Fibroblast of lung (primary cell): ENCODE results near the gene U2AF2. TPM values are rescaled to one million over a fixed set of nuclear protein-coding genes. Genes with fewer than 3 reads are reported as not detected.

Experiments
- DNase-seq, 2 donors: peaks; one replicate each; pipeline versions ENCODE4 v3.0.0 to v3.0.0-alpha.2; 2010; ENCODE audit warnings: low read depth in 2 of 2
- H2AFZ ChIP-seq: 2 replicates; pipeline ENCODE4 v1.5.1; 2012; ENCODE audit warnings: low read length, control low read depth, inconsistent platforms
- H3K27ac ChIP-seq: 2 replicates; pipeline ENCODE4 v1.5.1; 2011; ENCODE audit warnings: low read length, control low read depth; ENCODE audit not compliant: insufficient read depth
- H3K27me3 ChIP-seq: 2 replicates; pipeline ENCODE4 v1.5.1; 2011; ENCODE audit warnings: mild to moderate bottlenecking, low read length; ENCODE audit not compliant: control insufficient read depth, insufficient read depth
- H3K36me3 ChIP-seq: 2 replicates; pipeline ENCODE4 v1.5.1; 2011; ENCODE audit warnings: low read length; ENCODE audit not compliant: control insufficient read depth, insufficient read depth
- H3K4me1 ChIP-seq: 2 replicates; pipeline ENCODE4 v1.5.1; 2011; ENCODE audit warnings: low read length; ENCODE audit not compliant: control insufficient read depth, insufficient read depth; ENCODE audit errors: extremely low read depth
- H3K4me2 ChIP-seq: 2 replicates; pipeline ENCODE4 v1.5.1; 2011; ENCODE audit warnings: low read length, control low read depth; ENCODE audit not compliant: insufficient read depth; ENCODE audit errors: extremely low read depth
- H3K4me3 ChIP-seq, 4 experiments: fragments of 200-600 bp in 1 of 4; sonication (generic) in 1 of 4; replicated peaks in 1 of 4; 2 replicates each; pipeline ENCODE4 v1.5.1; 2011 to 2016; ENCODE audit warnings: low read length in 4 of 4, low read depth in 3 of 4, mild to moderate bottlenecking in 3 of 4, control low read depth in 2 of 4, inconsistent platforms in 1 of 4, mixed read lengths in 1 of 4; ENCODE audit not compliant: insufficient read depth in 1 of 4; ENCODE audit errors: control extremely low read depth in 1 of 4
- H3K79me2 ChIP-seq: 2 replicates; pipeline ENCODE4 v1.5.1; 2012; ENCODE audit warnings: mild to moderate bottlenecking, low read length, inconsistent platforms; ENCODE audit not compliant: control insufficient read depth, insufficient read depth
- H3K9ac ChIP-seq: 2 replicates; pipeline ENCODE4 v1.5.1; 2011; ENCODE audit warnings: mild to moderate bottlenecking, low read length, control low read depth; ENCODE audit not compliant: insufficient read depth
- H3K9me3 ChIP-seq: 2 replicates; pipeline ENCODE4 v1.5.1; 2012; ENCODE audit warnings: low read depth, low read length; ENCODE audit not compliant: control insufficient read depth, insufficient read depth
- H4K20me1 ChIP-seq: 2 replicates; pipeline ENCODE4 v1.5.1; 2011; ENCODE audit warnings: low read length; ENCODE audit not compliant: control insufficient read depth, insufficient read depth; ENCODE audit errors: extremely low read depth
- CTCF ChIP-seq, 2 donors: IDR thresholded peaks in 1 of 2; conservative IDR thresholded peaks in 1 of 2; 1 replicate in 1 of 2; 2 replicates in 1 of 2; pipeline ENCODE4 v1.5.1; 2011 to 2012; ENCODE audit warnings: low read length in 2 of 2, control low read depth in 1 of 2, inconsistent platforms in 1 of 2, low read depth in 1 of 2, mild to moderate bottlenecking in 1 of 2
- EZH2 ChIP-seq: IDR thresholded peaks from 2 replicates; pipeline ENCODE4 v1.5.1; 2012; ENCODE audit warnings: low read length, control low read depth, mild to moderate bottlenecking; ENCODE audit errors: missing control alignments
- polyA plus RNA-seq, 2 donors: library from polyadenylated mRNA; depleted of rRNA in 1 of 2; stranded (reverse) in 1 of 2; unstranded in 1 of 2; fragments of >200 nt; gene quantifications; 2 replicates each; pipeline ENCODE4 v1.2.1, GENCODE V29; 2011 to 2012; ENCODE audit warnings: missing spikeins in 1 of 2
- total RNA-seq: library from RNA; depleted of rRNA; stranded (reverse); fragments of >200 nt; gene quantifications from 2 replicates; pipeline ENCODE4 v1.2.1, GENCODE V29; 2014

U2AF2 gene
- total and polyA plus RNA-seq, 2 donors (not counting 1 experiment from before 2014, with no cell fraction given): 53.5 to 84.1 TPM

- Histone ChIP-seq H3K36me3 (peaks cover 5% of the 10 kb centered on the region), H3K4me2 (no peak overlapping the region), H4K20me1 (no peaks in the 10 kb centered on the region), H3K27me3 (no peaks in the 10 kb centered on the region), H3K9me3 (no peaks in the 10 kb centered on the region), H3K79me2 (peaks cover 34% of the 10 kb centered on the region), H2AFZ (no peak overlapping the region), H3K27ac (no peak overlapping the region), H3K9ac (no peak overlapping the region), H3K4me3 (no peak overlapping the region), H3K4me1 (peaks cover 6% of the 10 kb centered on the region)
- no peak for DNase-seq
- TF ChIP-seq CTCF (conservative IDR thresholded peaks at IDR 0.05 in 1 of 2, IDR thresholded peaks at IDR 0.05 in 1 of 2; ENCODE audit: low read depth in 1 of 2, low read length in 2 of 2) (no peak), EZH2 (no peak)
Measured at GRCh38 chr19:55609326-55609725, 45.5 kb upstream of the U2AF2 start.

GRCh38 chr19:55611300-55611982 lies 43.4 kb upstream of the U2AF2 start:
- Histone ChIP-seq H4K20me1 (no peaks in the 10 kb centered on the region), H3K9ac (no peak overlapping the region), H3K79me2 (peaks cover 27% of the 10 kb centered on the region), H2AFZ (no peak overlapping the region), H3K9me3 (no peaks in the 10 kb centered on the region), H3K4me2 (no peak overlapping the region), H3K36me3 (peaks cover 17% of the 10 kb centered on the region), H3K27ac (no peak overlapping the region), H3K4me3 (no peak overlapping the region), H3K27me3 (no peaks in the 10 kb centered on the region), H3K4me1 (peaks cover 2% of the 10 kb centered on the region)
- no peak for DNase-seq
- TF ChIP-seq CTCF (conservative IDR thresholded peaks at IDR 0.05 in 1 of 2, IDR thresholded peaks at IDR 0.05 in 1 of 2; ENCODE audit: low read depth in 1 of 2, low read length in 2 of 2): no peak
- no peak for TF ChIP-seq EZH2

GRCh38 chr19:55611983-55612645 lies 42.7 kb upstream of the U2AF2 start:
- Histone ChIP-seq H3K36me3 (peaks cover 21% of the 10 kb centered on the region), H3K9me3 (no peaks in the 10 kb centered on the region), H3K79me2 (peaks cover 20% of the 10 kb centered on the region), H3K4me1 (no peaks in the 10 kb centered on the region), H4K20me1 (no peaks in the 10 kb centered on the region), H3K4me2 (no peak overlapping the region), H2AFZ (no peak overlapping the region), H3K27me3 (no peaks in the 10 kb centered on the region), H3K4me3 (no peak overlapping the region), H3K27ac (no peak overlapping the region), H3K9ac (no peak overlapping the region)
- DNase-seq: no peak
- TF ChIP-seq EZH2 (no peak), CTCF (conservative IDR thresholded peaks at IDR 0.05 in 1 of 2, IDR thresholded peaks at IDR 0.05 in 1 of 2; ENCODE audit: low read depth in 1 of 2, low read length in 2 of 2) (no peak)
